Hepatocyte (in vitro differentiated cells): ENCODE data around the gene SMAD1. TPM values are rescaled to one million over a fixed set of nuclear protein-coding genes. Genes with fewer than 3 reads are reported as not detected.
A peak's percentile ranks its signal among the peaks of the same experiment; 100 is the strongest.

Source experiments
- DNase-seq: peaks from one replicate; pipeline ENCODE4 v3.0.0-alpha.2; 2016; ENCODE audit warnings: low spot score
- H2AFZ ChIP-seq: fragments of 200-600 bp; sonication (generic); 2 replicates; pipeline ENCODE4 v1.6.0; 2016; ENCODE audit warnings: antibody characterized with exemption, mild to moderate bottlenecking
- H3K27ac ChIP-seq: fragments of 200-600 bp; sonication (generic); 2 replicates; pipeline ENCODE4 v1.5.1; 2016; ENCODE audit warnings: mild to moderate bottlenecking
- H3K27me3 ChIP-seq: fragments of 200-600 bp; sonication (generic); 2 replicates; pipeline ENCODE4 v1.6.1; 2016
- H3K36me3 ChIP-seq: fragments of 200-600 bp; sonication (generic); replicated peaks from 2 replicates; pipeline ENCODE4 v1.5.1; 2016; ENCODE audit warnings: low read depth; ENCODE audit not compliant: insufficient read depth
- H3K4me1 ChIP-seq: fragments of 200-600 bp; sonication (generic); 2 replicates; pipeline ENCODE4 v1.5.1; 2016; ENCODE audit warnings: mild to moderate bottlenecking, moderate library complexity; ENCODE audit not compliant: insufficient read depth
- H3K4me2 ChIP-seq: fragments of 200-600 bp; sonication (generic); 2 replicates; pipeline ENCODE4 v1.6.0; 2016
- H3K4me3 ChIP-seq: fragments of 200-600 bp; sonication (generic); 2 replicates; pipeline ENCODE4 v1.5.1; 2016; ENCODE audit warnings: mild to moderate bottlenecking
- H3K79me2 ChIP-seq: fragments of 200-600 bp; sonication (generic); 2 replicates; pipeline ENCODE4 v1.6.0; 2017; ENCODE audit warnings: mild to moderate bottlenecking
- H3K9me2 ChIP-seq: fragments of 200-600 bp; sonication (generic); replicated peaks from 2 replicates; pipeline ENCODE4 v1.6.0; 2017; ENCODE audit warnings: mild to moderate bottlenecking; ENCODE audit not compliant: insufficient read depth
- H3K9me3 ChIP-seq: fragments of 200-600 bp; sonication (generic); 2 replicates; pipeline ENCODE4 v1.5.1; 2016; ENCODE audit warnings: low read depth, mild to moderate bottlenecking
- H4K20me1 ChIP-seq: fragments of 200-600 bp; sonication (generic); 2 replicates; pipeline ENCODE4 v1.6.0; 2016; ENCODE audit warnings: mild to moderate bottlenecking; ENCODE audit not compliant: insufficient read depth, poor library complexity, severe bottlenecking
- CTCF ChIP-seq: fragments of 200-600 bp; sonication (generic); IDR thresholded peaks from 2 replicates; pipeline ENCODE4 v1.5.1; 2016; ENCODE audit warnings: antibody characterized with exemption, mild to moderate bottlenecking; ENCODE audit not compliant: poor library complexity
- EZH2 ChIP-seq: fragments of 200-600 bp; sonication (generic); IDR thresholded peaks from 2 replicates; pipeline ENCODE4 v1.6.1; 2016; ENCODE audit warnings: antibody characterized with exemption, mild to moderate bottlenecking, borderline replicate concordance
- EZH2phosphoT487 ChIP-seq: fragments of 200-600 bp; sonication (generic); IDR thresholded peaks from one replicate; pipeline ENCODE4 v1.6.1; 2018; ENCODE audit warnings: antibody characterized with exemption, mild to moderate bottlenecking, low read depth, moderate library complexity; ENCODE audit not compliant: unreplicated experiment, severe bottlenecking
- WGBS: methylation state at CpG from one replicate; pipeline ENCODE4 v1.1.6; 2016; ENCODE audit warnings: low lambda C conversion rate; ENCODE audit errors: missing lambda C conversion rate; 5-methylcytosine and 5-hydroxymethylcytosine counted together
- polyA plus RNA-seq: library from polyadenylated mRNA; unstranded; fragments of >200 nt; fragmentation: Nextera tagmentation; extraction: Ambion mirVana; gene quantifications from 2 replicates; pipeline ENCODE4 v1.2.1, GENCODE V29; 2016
- total RNA-seq: library from RNA; depleted of rRNA; stranded (reverse); fragments of >200 nt; gene quantifications from 2 replicates; pipeline ENCODE4 v1.2.3, GENCODE V29; 2014

The SMAD1 gene
- total and polyA plus RNA-seq, 2 experiments from 2014 or later, result 18.1 to 24.1 TPM

GRCh38 chr4:145557720-145558119 is 76.1 kb downstream of the SMAD1 start:
- H3K36me3 ChIP-seq, result no peaks in the 10 kb centered on the region
- no peaks in the 10 kb centered on the region for H3K4me1 ChIP-seq
- DNase-seq, result peak; percentile 78
- H3K79me2 ChIP-seq, result no peaks in the 10 kb centered on the region
- WGBS, result 19% methylated on average over 3 of the region's 3 CpGs
- H3K27ac ChIP-seq, result no peak overlapping the region
- H3K27me3 ChIP-seq, result no peaks in the 10 kb centered on the region
- no peaks in the 10 kb centered on the region for H3K9me2 ChIP-seq
- no peak overlapping the region for H2AFZ ChIP-seq
- no peaks in the 10 kb centered on the region for H3K9me3 ChIP-seq
- TF ChIP-seq CTCF (peak; percentile 74), EZH2phosphoT487 (no peak)
- no peak overlapping the region for H3K4me2 ChIP-seq
- H3K4me3 ChIP-seq, result no peak overlapping the region
- no peaks in the 10 kb centered on the region for H4K20me1 ChIP-seq

- H3K4me3 ChIP-seq, result no peak overlapping the region
- TF ChIP-seq CTCF (no peak), EZH2phosphoT487 (no peak), EZH2 (no peak)
- H3K27ac ChIP-seq, result no peak overlapping the region
- WGBS, result 87% methylated on average over 7 of the region's 7 CpGs
- no peaks in the 10 kb centered on the region for H3K79me2 ChIP-seq
- H3K9me2 ChIP-seq, result no peaks in the 10 kb centered on the region
- no peaks in the 10 kb centered on the region for H3K27me3 ChIP-seq
- no peak overlapping the region for H3K4me2 ChIP-seq
- H2AFZ ChIP-seq, result no peak overlapping the region
- H4K20me1 ChIP-seq, result no peaks in the 10 kb centered on the region
- no peak for DNase-seq
- no peaks in the 10 kb centered on the region for H3K36me3 ChIP-seq
- H3K4me1 ChIP-seq, result no peaks in the 10 kb centered on the region
- no peaks in the 10 kb centered on the region for H3K9me3 ChIP-seq
Measured at GRCh38 chr4:145563293-145563985, 81.8 kb downstream of the SMAD1 start.

- Histone ChIP-seq H2AFZ (no peak overlapping the region), H4K20me1 (no peaks in the 10 kb centered on the region), H3K79me2 (no peaks in the 10 kb centered on the region), H3K4me1 (no peaks in the 10 kb centered on the region), H3K36me3 (no peaks in the 10 kb centered on the region), H3K4me3 (no peak overlapping the region), H3K9me2 (no peaks in the 10 kb centered on the region), H3K27me3 (no peaks in the 10 kb centered on the region), H3K4me2 (no peak overlapping the region), H3K9me3 (no peaks in the 10 kb centered on the region), H3K27ac (no peak overlapping the region)
- WGBS, result 91% methylated on average over 2 of the region's 2 CpGs
- no peak for DNase-seq
- TF ChIP-seq CTCF (no peak), EZH2phosphoT487 (no peak), EZH2 (no peak)
Measured at GRCh38 chr4:145564540-145564939, 82.9 kb downstream of the SMAD1 start.
